ENCODE data around the gene TOP2B. TPM values are rescaled to one million over a fixed set of nuclear protein-coding genes. Genes with fewer than 3 reads are reported as not detected.

TOP2B gene
- total and polyA plus RNA-seq, 9 of the 15 experiments (the other 6 are each of a cell fraction or from before 2014, with no cell fraction given), result 45.3 to 186 (median 134) TPM

GRCh38 chr3:25581335-25581734 is 83.4 kb downstream of the TOP2B start:
- ATAC-seq (no peak), DNase-seq (ENCODE audit: extremely low read depth in 1 of 4, low spot score in 3 of 4) (no peak), FAIRE-seq (no peak)
- peaks cover 2 to 6% of the 10 kb centered on the region in 2 experiments; a peak in 2 of 5 replicates for H3K4me1 ChIP-seq (replicated peaks in 1 of 2; ENCODE audit: control insufficient read depth in 2 of 2, insufficient read depth in 2 of 2, low read length in 2 of 2)
- WGBS (ENCODE audit: insufficient coverage, low coverage, missing lambda C conversion rate), result 22% methylated on average over 7 of the region's 7 CpGs
- H3K9me1 ChIP-seq (ENCODE audit: control insufficient read depth, insufficient read depth, low read length), result no peaks in the 10 kb centered on the region
- TF ChIP-seq GABPB1 (CRISPR knock-in tag; IDR thresholded peaks at IDR 0.05) (no peak), DIDO1 (tag; IDR thresholded peaks at IDR 0.05; ENCODE audit: low read depth) (no peak), ZSCAN29 (IDR thresholded peaks at IDR 0.05) (no peak), KDM1A (IDR thresholded peaks at IDR 0.05) (no peak), POLR2H (tag; IDR thresholded peaks at IDR 0.05; ENCODE audit: low read depth) (no peak), POLR2A (conservative IDR thresholded peaks at IDR 0.05) (no peak), FUS (optimal IDR thresholded peaks at IDR 0.05; ENCODE audit: low read depth, low read length) (no peak), ELF4 (CRISPR knock-in tag; IDR thresholded peaks at IDR 0.05) (no peak)
- no peak overlapping the region for H3K4me2 ChIP-seq (ENCODE audit: insufficient read depth, low read length)
- no peak overlapping the region for H3K4me3 ChIP-seq
- peaks cover 33 to 64% of the 10 kb centered on the region in 2 experiments for H3K27me3 ChIP-seq (ENCODE audit: control insufficient read depth in 2 of 2, insufficient read depth in 2 of 2, low read length in 2 of 2)
- no peaks in the 10 kb centered on the region for H3K9me3 ChIP-seq (replicated peaks; ENCODE audit: control insufficient read depth, insufficient read depth, low read depth, low read length)
- in situ Hi-C loops (cut with MboI) (no loop called here), intact Hi-C loops (cut with micrococcal nuclease) (no loop called here)
- 0 out of 2 replicates have a peak, but pooled peaks cover 7% of the 10 kb centered on the region for H4K20me1 ChIP-seq (replicated peaks; ENCODE audit: control insufficient read depth, insufficient read depth, low read length)
- no peak overlapping the region for H3K9ac ChIP-seq (ENCODE audit: insufficient read depth in 1 of 2, low read depth in 2 of 2, low read length in 2 of 2)
- H2AFZ ChIP-seq (ENCODE audit: low read depth, low read length), result no peak overlapping the region
- no peaks in the 10 kb centered on the region for H3K79me2 ChIP-seq (ENCODE audit: control insufficient read depth, insufficient read depth, low read length)
- no TSS peak for BruUV-seq (replicated peaks)
- no peak overlapping the region for H3K27ac ChIP-seq (ENCODE audit: extremely low read depth, low read depth, low read length)
- ChIA-PET POLR2A (no interaction called here), CTCF (ENCODE audit: low intra/inter-chr PET ratio) (no interaction called here)
- H3K36me3 ChIP-seq (ENCODE audit: control insufficient read depth, insufficient read depth, low read length), result no peaks in the 10 kb centered on the region

DNA sequence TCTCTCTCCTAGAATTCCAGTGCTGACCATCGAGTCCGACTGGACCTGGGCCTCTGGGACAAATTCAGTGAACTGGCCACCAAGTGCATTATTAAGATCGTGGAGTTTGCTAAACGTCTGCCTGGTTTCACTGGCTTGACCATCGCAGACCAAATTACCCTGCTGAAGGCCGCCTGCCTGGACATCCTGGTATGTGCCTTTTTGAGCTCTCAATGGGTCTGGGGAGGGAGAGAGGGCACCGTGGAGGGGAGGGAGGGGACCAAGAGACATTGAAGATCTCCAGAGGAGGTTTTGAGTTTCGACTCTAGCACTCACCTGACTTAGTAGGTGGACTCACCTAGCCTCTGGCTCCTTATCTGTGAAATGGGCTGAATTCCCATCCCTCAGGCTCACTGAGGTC is 84.2 kb downstream of the TOP2B start:
- intact Hi-C loops (cut with micrococcal nuclease), result no loop called here
- ATAC-seq (no peak), FAIRE-seq (no peak), DNase-seq (ENCODE audit: extremely low read depth in 1 of 4, low spot score in 3 of 4) (no peak)
- Histone ChIP-seq H3K27ac (ENCODE audit: extremely low read depth, low read depth, low read length) (no peak overlapping the region), H4K20me1 (replicated peaks; ENCODE audit: control insufficient read depth, insufficient read depth, low read length) (0 out of 2 replicates have a peak, but pooled peaks cover 8% of the 10 kb centered on the region), H3K27me3 (ENCODE audit: control insufficient read depth in 2 of 2, insufficient read depth in 2 of 2, low read length in 2 of 2) (peaks cover 29 to 61% of the 10 kb centered on the region in 2 experiments), H3K79me2 (ENCODE audit: control insufficient read depth, insufficient read depth, low read length) (no peaks in the 10 kb centered on the region), H3K9me1 (ENCODE audit: control insufficient read depth, insufficient read depth, low read length) (no peaks in the 10 kb centered on the region), H3K36me3 (ENCODE audit: control insufficient read depth, insufficient read depth, low read length) (no peaks in the 10 kb centered on the region), H3K4me2 (ENCODE audit: insufficient read depth, low read length) (no peak overlapping the region), H3K4me3 (no peak overlapping the region), H3K9me3 (replicated peaks; ENCODE audit: control insufficient read depth, insufficient read depth, low read depth, low read length) (no peaks in the 10 kb centered on the region), H3K9ac (ENCODE audit: insufficient read depth in 1 of 2, low read depth in 2 of 2, low read length in 2 of 2) (no peak overlapping the region), H3K4me1 (replicated peaks in 1 of 2; ENCODE audit: control insufficient read depth in 2 of 2, insufficient read depth in 2 of 2, low read length in 2 of 2) (peaks cover 2 to 6% of the 10 kb centered on the region in 2 experiments; a peak in 2 of 5 replicates), H2AFZ (ENCODE audit: low read depth, low read length) (no peak overlapping the region)
- 3% methylated on average over 8 of the region's 8 CpGs for WGBS (ENCODE audit: insufficient coverage, low coverage, missing lambda C conversion rate)
- TF ChIP-seq RBM25 (IDR thresholded peaks at IDR 0.05; ENCODE audit: low read depth, low read length, severe bottlenecking), result peak; percentile 21
- TF ChIP-seq CTCF (IDR thresholded peaks at IDR 0.05 in 2 of 3, conservative IDR thresholded peaks at IDR 0.05 in 1 of 3; ENCODE audit: insufficient read depth in 2 of 3, low read depth in 1 of 3, low read length in 3 of 3), result no peak
- POLR2A ChIA-PET, result interaction anchor here (1.2 kb wide), 1 partner anchor 11 kb away, joined by 3 read pairs; no protein-coding TSS in a partner anchor
- CTCF ChIA-PET (ENCODE audit: low intra/inter-chr PET ratio), result no interaction called here
- no TSS peak for BruUV-seq (replicated peaks)
- in situ Hi-C loops (cut with MboI), result no loop called here
